Measurements from ENCODE around the gene SLC9A6.
A peak's percentile ranks its signal among the peaks of the same experiment; 100 is the strongest.

Gene SLC9A6

DNA sequence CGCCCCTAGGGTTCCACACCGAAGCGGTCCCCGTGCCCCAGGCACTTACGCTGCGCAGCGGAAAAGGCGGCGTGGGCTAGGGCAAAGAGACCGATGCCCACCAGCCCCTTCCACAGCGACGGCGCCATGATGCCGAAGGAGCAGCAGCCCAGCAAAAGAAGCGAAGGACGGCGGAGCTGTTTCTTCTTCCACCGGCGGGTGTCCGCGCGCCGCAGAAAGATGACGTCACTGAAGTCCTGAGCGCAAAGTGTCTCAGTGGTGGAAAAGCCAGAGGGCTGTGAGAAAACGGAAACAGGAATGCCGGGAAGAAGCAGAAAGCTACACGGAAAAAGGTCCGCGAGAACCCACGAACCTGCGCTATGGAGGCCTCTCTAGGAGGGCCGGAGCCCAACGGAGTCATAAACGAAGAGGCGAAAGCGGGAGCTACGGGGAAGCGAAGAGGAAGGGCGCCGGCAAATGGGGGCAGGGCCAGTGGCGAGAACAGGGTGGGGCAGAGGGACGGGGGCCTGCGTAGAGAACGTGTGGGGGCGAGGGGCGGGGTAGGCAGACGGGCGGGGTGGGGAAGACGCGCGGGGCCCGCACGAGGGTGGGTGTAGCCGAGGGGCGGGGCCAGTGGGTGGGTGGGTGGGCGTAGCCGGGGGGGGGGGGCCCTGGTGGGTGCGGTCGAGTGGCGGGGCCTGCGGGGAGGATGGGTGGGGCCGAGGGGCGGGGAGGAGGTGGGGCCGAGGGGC lies 11.5 kb upstream of the SLC9A6 start, which contains the start of gene MMGT1:
Gene MMGT1, minus strand, starts transcription at position 441 of the 731 bp plus-strand sequence. Its CDS starts 313 bp downstream, at position 128.
- Histone ChIP-seq H3K4me3 (ENCODE audit: low read length) (peak within 1 kb of the TSS; percentile 99), H3K27me3 (ENCODE audit: low read depth, low read length) (0 out of 2 replicates have a peak, but pooled peaks cover 4% of the 10 kb centered on the region), H2AFZ (ENCODE audit: low read depth, low read length) (peak within 1 kb of the TSS; percentile 98), H3K9ac (ENCODE audit: low read length) (peak within 1 kb of the TSS; percentile 81), H3K4me2 (ENCODE audit: low read length) (peak within 1 kb of the TSS; percentile 95), H3K9me3 (ENCODE audit: insufficient read depth, low read length) (no peaks in the 10 kb centered on the region), H3K79me2 (ENCODE audit: low read length) (peaks cover 22% of the 10 kb centered on the region), H4K20me1 (ENCODE audit: insufficient read depth, low read length) (no peaks in the 10 kb centered on the region), H3K4me1 (ENCODE audit: low read length) (peaks cover 10% of the 10 kb centered on the region), H3K27ac (ENCODE audit: low read length) (peak within 1 kb of the TSS; percentile 70), H3K36me3 (replicated peaks; ENCODE audit: low read depth, low read length) (no peaks in the 10 kb centered on the region)
- TF ChIP-seq, protein P1, sequence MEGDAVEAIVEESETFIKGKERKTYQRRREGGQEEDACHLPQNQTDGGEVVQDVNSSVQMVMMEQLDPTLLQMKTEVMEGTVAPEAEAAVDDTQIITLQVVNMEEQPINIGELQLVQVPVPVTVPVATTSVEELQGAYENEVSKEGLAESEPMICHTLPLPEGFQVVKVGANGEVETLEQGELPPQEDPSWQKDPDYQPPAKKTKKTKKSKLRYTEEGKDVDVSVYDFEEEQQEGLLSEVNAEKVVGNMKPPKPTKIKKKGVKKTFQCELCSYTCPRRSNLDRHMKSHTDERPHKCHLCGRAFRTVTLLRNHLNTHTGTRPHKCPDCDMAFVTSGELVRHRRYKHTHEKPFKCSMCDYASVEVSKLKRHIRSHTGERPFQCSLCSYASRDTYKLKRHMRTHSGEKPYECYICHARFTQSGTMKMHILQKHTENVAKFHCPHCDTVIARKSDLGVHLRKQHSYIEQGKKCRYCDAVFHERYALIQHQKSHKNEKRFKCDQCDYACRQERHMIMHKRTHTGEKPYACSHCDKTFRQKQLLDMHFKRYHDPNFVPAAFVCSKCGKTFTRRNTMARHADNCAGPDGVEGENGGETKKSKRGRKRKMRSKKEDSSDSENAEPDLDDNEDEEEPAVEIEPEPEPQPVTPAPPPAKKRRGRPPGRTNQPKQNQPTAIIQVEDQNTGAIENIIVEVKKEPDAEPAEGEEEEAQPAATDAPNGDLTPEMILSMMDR (IDR thresholded peaks at IDR 0.05; ENCODE audit: low read depth, low read length), result no peak
- no peak for TF ChIP-seq EZH2phosphoT487 (IDR thresholded peaks at IDR 0.05; ENCODE audit: low read depth)

DNA sequence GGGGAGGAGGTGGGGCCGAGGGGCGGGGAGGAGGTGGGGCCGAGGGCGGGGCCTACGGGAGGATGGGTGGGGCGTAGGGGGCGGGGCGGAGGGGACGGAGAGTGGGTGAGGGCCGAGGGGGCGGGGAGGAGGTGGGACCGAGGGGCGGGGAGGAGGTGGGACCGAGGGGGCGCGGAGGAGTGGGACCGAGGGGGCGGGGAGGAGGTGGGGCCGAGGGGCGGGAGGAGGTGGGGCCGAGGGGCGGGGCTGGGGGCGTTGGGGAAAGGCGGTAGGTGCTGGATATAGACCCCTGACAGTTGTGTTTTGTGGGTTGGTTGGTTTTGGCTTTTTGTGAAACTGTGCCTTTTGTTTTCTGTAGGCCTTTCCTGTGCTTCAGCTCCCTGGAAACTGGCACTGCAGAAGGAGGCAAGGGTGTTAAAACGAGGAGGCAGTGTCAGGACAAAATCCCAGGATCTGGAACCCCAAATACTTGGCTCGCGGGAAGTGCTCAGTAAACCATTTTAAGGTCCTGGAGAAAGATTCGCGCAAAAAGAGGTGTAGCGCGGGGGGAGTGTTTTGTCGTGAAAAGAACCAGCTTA lies 10.9 kb upstream of the SLC9A6 start:
- Histone ChIP-seq H2AFZ (ENCODE audit: low read depth, low read length) (peak overlapping the region; percentile 92), H3K9ac (ENCODE audit: low read length) (peak overlapping the region; percentile 48)

DNA sequence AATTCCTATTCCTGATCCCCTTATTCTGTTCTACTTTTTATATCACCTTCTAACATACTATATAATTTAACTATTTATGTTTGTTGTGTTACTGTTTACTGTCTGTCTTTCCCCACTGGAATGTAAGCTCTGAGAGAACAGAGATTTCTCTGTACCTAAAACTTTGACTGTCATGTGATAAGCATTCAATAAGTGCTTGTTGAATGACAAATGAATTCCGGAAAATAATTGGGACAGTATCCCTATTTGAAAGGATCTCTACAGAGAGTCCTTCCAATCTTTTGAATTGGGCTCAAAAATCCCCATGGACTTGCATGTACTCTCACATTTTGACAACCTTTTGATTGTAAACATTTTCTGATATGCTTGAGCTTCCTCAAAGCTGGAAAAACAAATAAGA lies 9.8 kb upstream of the SLC9A6 start:
- H3K9ac ChIP-seq (ENCODE audit: low read length), result no peak overlapping the region
- no peaks in the 10 kb centered on the region for H3K36me3 ChIP-seq (replicated peaks; ENCODE audit: low read depth, low read length)
- 0 out of 2 replicates have a peak, but pooled peaks cover 4% of the 10 kb centered on the region for H3K27me3 ChIP-seq (ENCODE audit: low read depth, low read length)
- no peak for TF ChIP-seq EZH2phosphoT487 (IDR thresholded peaks at IDR 0.05; ENCODE audit: low read depth)
- TF ChIP-seq, protein P1 (IDR thresholded peaks at IDR 0.05; ENCODE audit: low read depth, low read length), result no peak
- no peaks in the 10 kb centered on the region for H4K20me1 ChIP-seq (ENCODE audit: insufficient read depth, low read length)
- H3K9me3 ChIP-seq (ENCODE audit: insufficient read depth, low read length), result no peaks in the 10 kb centered on the region
- H3K4me2 ChIP-seq (ENCODE audit: low read length), result peak overlapping the region; percentile 95; the same call in 1 of the 2 replicates
- H3K4me3 ChIP-seq (ENCODE audit: low read length), result no peak overlapping the region
- peaks cover 22% of the 10 kb centered on the region for H3K79me2 ChIP-seq (ENCODE audit: low read length)
- H2AFZ ChIP-seq (ENCODE audit: low read depth, low read length), result no peak overlapping the region
- peaks cover 10% of the 10 kb centered on the region for H3K4me1 ChIP-seq (ENCODE audit: low read length)
- no peak overlapping the region for H3K27ac ChIP-seq (ENCODE audit: low read length)

More for the DNA sequence above, 10.9 kb upstream of the SLC9A6 start:
- Histone ChIP-seq H3K4me1 (ENCODE audit: low read length) (peaks cover 10% of the 10 kb centered on the region), H3K27ac (ENCODE audit: low read length) (no peak overlapping the region), H3K4me2 (ENCODE audit: low read length) (peak overlapping the region; percentile 95), H3K79me2 (ENCODE audit: low read length) (peaks cover 22% of the 10 kb centered on the region), H3K4me3 (ENCODE audit: low read length) (peak overlapping the region; percentile 87), H4K20me1 (ENCODE audit: insufficient read depth, low read length) (no peaks in the 10 kb centered on the region), H3K9me3 (ENCODE audit: insufficient read depth, low read length) (no peaks in the 10 kb centered on the region), H3K36me3 (replicated peaks; ENCODE audit: low read depth, low read length) (no peaks in the 10 kb centered on the region), H3K27me3 (ENCODE audit: low read depth, low read length) (0 out of 2 replicates have a peak, but pooled peaks cover 4% of the 10 kb centered on the region)
- TF ChIP-seq, protein P1 (IDR thresholded peaks at IDR 0.05; ENCODE audit: low read depth, low read length), result no peak
- TF ChIP-seq EZH2phosphoT487 (IDR thresholded peaks at IDR 0.05; ENCODE audit: low read depth), result no peak

DNA sequence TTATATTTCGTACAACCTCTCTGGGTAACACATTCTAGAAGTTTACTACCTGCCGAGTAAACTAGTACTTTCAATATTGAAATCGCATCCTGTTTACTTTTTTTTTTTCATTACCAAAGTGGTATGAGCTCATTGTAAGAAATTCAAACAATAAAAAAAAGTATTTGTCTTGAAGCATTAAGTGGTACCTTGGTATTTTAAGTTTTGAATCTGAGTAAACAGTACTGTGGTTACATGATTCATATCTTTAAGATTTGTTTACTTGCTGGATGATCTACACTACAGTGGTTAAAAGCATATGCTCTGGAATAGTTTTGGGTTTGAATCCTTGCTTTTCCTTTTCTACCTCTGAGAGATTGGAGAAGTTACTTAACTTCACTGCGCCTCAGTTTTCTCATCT lies 7.6 kb upstream of the SLC9A6 start:
- no peaks in the 10 kb centered on the region for H3K9me3 ChIP-seq (ENCODE audit: insufficient read depth, low read length)
- H3K27me3 ChIP-seq (ENCODE audit: low read depth, low read length), result 0 out of 2 replicates have a peak, but pooled peaks cover 4% of the 10 kb centered on the region
- peaks cover 2% of the 10 kb centered on the region for H3K4me1 ChIP-seq (ENCODE audit: low read length)
- no peak overlapping the region for H3K27ac ChIP-seq (ENCODE audit: low read length)
- no peaks in the 10 kb centered on the region for H4K20me1 ChIP-seq (ENCODE audit: insufficient read depth, low read length)
- H3K4me3 ChIP-seq (ENCODE audit: low read length), result no peak overlapping the region
- H2AFZ ChIP-seq (ENCODE audit: low read depth, low read length), result no peak overlapping the region
- TF ChIP-seq EZH2phosphoT487 (IDR thresholded peaks at IDR 0.05; ENCODE audit: low read depth), result no peak
- TF ChIP-seq, protein P1 (IDR thresholded peaks at IDR 0.05; ENCODE audit: low read depth, low read length), result no peak
- H3K4me2 ChIP-seq (ENCODE audit: low read length), result no peak overlapping the region
- H3K9ac ChIP-seq (ENCODE audit: low read length), result no peak overlapping the region
- H3K79me2 ChIP-seq (ENCODE audit: low read length), result peaks cover 9% of the 10 kb centered on the region
- no peaks in the 10 kb centered on the region for H3K36me3 ChIP-seq (replicated peaks; ENCODE audit: low read depth, low read length)
